Natural killer cell treated with Interleukin-12 subunit alpha and Interleukin-12 subunit beta and Interleukin-15 and Interleukin-18, amount 100 ng/mL, for 72 hours (primary cell): ENCODE data around the gene SDS. TPM values are rescaled to one million over a fixed set of nuclear protein-coding genes. Genes with fewer than 3 reads are reported as not detected.
A peak's percentile ranks its signal among the peaks of the same experiment; 100 is the strongest.

Experiments used
- ATAC-seq, 2 donors: fragments of 150-1000 bp; cut with Tn5 transposase in 1 of 2; sonication (Bioruptor Pico), chemical (Tn5 transposase) in 1 of 2; 2 replicates each; pipeline ENCODE4 v1.10.0; 2021
- DNase-seq: peaks from one replicate; pipeline ENCODE4 v3.0.0; 2022; ENCODE audit warnings: low spot score
- H3K27ac Mint-ChIP-seq, 2 donors: 1 replicate in 1 of 2; 2 replicates in 1 of 2; pipeline ENCODE4 v1.8.0; 2022; ENCODE audit warnings: mixed read lengths in 2 of 2, mild to moderate bottlenecking in 1 of 2, moderate library complexity in 1 of 2
- H3K27me3 Mint-ChIP-seq, 2 donors: 1 replicate in 1 of 2; 2 replicates in 1 of 2; pipeline ENCODE4 v1.8.0; 2022; ENCODE audit warnings: mixed read lengths in 2 of 2
- H3K36me3 Mint-ChIP-seq: one replicate; pipeline ENCODE4 v1.8.0; 2022; ENCODE audit warnings: mixed read lengths
- H3K4me1 Mint-ChIP-seq, 2 donors: 1 replicate in 1 of 2; 2 replicates in 1 of 2; pipeline ENCODE4 v1.8.0; 2022; ENCODE audit warnings: low read depth in 2 of 2, mixed read lengths in 2 of 2, mild to moderate bottlenecking in 1 of 2
- H3K4me3 Mint-ChIP-seq: one replicate; pipeline ENCODE4 v1.8.0; 2022; ENCODE audit warnings: mixed read lengths
- H3K9me3 Mint-ChIP-seq: 2 replicates; pipeline ENCODE4 v1.8.0; 2022; ENCODE audit warnings: mixed read lengths
- total RNA-seq, 2 donors: library from RNA; stranded (reverse); gene quantifications; one replicate each; pipeline ENCODE4 v1.2.3, GENCODE V29; 2022

The SDS gene
- total RNA-seq, 2 donors from 2014 or later: not detected

DNA sequence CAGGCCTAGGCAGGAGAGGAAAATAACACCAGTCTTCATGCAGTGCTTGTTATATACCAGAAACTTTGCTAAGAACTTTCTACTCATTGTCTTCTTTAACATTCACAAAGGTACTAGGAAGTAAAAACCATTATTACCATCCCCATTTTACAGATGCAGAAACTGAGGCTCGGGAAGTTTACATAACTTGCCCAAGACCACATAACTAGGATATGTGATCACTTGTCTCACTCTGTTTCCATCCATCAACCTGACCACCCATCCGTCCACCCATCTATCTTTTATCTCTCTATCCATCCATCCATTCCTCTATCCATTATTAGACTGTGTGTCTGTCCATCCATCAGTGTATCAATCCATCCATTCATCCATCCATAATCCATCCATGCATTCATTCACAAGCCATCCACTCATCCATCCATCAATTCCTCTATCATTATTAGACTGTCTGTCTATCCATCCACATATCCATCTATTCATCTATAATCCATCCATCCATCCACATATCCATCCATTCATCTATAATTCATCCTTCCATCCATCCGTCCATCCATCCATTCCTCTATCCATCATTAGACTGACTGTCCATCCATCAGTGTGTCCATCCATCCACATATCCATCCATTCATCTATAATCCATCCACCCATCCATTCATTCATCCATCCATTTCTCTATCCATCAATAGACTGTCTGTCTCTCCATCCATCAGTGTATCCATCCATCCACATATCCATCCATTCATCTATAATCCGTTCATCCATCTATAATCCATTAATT lies 35.0 kb upstream of the SDS start:
- no peaks in the 10 kb centered on the region for H3K9me3 Mint-ChIP-seq
- H3K27me3 Mint-ChIP-seq: peaks cover 0 to 6% of the 10 kb centered on the region in 2 donors
- no peak overlapping the region for H3K27ac Mint-ChIP-seq
- no peak overlapping the region for H3K4me3 Mint-ChIP-seq
- H3K4me1 Mint-ChIP-seq: no peaks in the 10 kb centered on the region
- ATAC-seq (no peak), DNase-seq (no peak)
- no peaks in the 10 kb centered on the region for H3K36me3 Mint-ChIP-seq

DNA sequence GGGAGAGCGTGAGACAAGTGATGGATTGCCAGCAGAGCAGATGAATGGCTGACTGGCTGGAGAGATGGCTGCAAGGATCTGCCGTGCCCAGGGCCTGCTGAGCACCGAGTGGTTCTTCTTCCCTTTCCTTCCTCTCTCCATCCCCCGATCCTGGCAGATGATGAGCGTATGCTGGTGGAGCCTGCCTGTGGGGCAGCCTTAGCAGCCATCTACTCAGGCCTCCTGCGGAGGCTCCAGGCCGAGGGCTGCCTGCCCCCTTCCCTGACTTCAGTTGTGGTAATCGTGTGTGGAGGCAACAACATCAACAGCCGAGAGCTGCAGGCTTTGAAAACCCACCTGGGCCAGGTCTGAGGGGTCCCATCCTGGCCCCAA lies 34.0 kb upstream of the SDS start:
- no peak for DNase-seq
- Mint-ChIP-seq H3K4me1 (no peaks in the 10 kb centered on the region), H3K9me3 (no peaks in the 10 kb centered on the region), H3K27me3 (peaks cover 0 to 6% of the 10 kb centered on the region in 2 donors), H3K4me3 (no peak overlapping the region), H3K36me3 (no peaks in the 10 kb centered on the region), H3K27ac (no peak overlapping the region)
- ATAC-seq: no peak

DNA sequence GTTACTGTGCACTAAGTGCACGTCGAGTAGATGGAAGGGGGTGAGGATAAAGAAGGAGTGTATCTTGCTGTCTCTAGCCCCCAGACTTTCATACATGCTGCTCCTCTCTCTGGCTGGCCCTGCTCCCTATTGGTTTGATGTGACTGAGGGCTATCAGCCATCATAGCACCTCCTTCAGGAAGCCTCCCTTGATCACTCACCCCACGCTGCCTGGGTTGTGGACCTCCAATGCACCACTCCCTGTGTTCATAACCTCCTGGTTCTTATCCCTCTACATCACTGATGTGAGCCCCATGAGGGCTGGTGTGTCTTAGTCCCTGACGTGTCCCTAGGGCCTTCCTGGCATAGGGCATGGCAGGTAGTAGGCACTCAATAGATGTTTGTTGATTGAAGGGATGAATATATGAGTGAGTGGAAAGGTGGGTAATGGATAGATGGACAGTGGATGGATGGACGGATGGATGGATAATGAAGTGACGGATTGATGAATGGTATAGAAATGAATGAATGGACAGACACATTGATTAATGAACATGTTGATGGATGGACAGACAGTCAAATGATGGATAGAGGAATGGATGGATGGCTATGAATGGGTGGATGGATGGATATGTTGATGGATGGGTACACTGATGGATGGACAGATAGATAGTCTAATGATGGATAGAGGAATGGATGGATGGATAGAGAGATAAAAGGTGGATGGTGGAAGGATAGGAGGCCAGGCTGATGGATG lies 33.5 kb upstream of the SDS start:
- no peak overlapping the region for H3K27ac Mint-ChIP-seq
- peaks cover 0 to 8% of the 10 kb centered on the region in 2 donors for H3K27me3 Mint-ChIP-seq
- no peaks in the 10 kb centered on the region for H3K4me1 Mint-ChIP-seq
- no peaks in the 10 kb centered on the region for H3K9me3 Mint-ChIP-seq
- ATAC-seq (peak in 1 of 2 donors; percentile 37), DNase-seq (no peak)
- H3K4me3 Mint-ChIP-seq: no peak overlapping the region
- no peaks in the 10 kb centered on the region for H3K36me3 Mint-ChIP-seq

DNA sequence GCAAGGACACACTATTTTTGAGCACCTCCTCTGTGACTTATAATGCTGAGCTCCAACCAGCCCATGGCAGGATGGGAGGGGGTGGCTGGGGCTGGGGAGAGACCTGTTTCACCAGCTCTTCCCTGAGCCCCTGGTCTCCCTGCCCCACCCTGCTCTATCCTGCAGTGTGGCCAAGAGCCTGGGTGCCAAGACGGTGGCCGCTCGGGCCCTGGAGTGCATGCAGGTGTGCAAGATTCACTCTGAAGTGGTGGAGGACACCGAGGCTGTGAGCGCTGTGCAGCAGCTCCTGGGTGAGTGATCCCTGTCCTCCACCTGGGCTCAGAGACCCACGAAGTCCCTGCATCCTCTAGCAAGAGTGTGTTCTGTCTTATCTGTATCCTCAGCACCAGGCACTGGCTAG lies 32.9 kb upstream of the SDS start:
- H3K36me3 Mint-ChIP-seq: no peaks in the 10 kb centered on the region
- ATAC-seq: peak in 1 of 2 donors; percentile 20
- no peaks in the 10 kb centered on the region for H3K4me1 Mint-ChIP-seq

DNA sequence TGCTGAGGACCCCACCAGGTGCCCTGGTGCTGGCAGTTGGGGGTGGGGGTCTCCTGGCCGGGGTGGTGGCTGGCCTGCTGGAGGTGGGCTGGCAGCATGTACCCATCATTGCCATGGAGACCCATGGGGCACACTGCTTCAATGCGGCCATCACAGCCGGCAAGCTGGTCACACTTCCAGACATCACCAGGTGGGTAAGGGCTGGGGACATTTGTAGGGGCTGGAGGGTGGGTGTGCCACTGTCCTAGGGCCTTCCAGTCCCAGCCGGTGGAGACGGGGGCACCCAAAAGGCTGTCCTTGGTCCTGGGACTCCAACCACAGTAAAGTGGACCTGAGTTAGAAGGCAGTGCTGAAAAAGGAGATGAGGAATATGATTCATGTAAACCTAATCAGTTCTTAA lies 31.7 kb upstream of the SDS start:
- DNase-seq (no peak), ATAC-seq (no peak)
- no peak overlapping the region for H3K27ac Mint-ChIP-seq
- no peaks in the 10 kb centered on the region for H3K36me3 Mint-ChIP-seq
- H3K27me3 Mint-ChIP-seq: peaks cover 0 to 13% of the 10 kb centered on the region in 2 donors
- H3K9me3 Mint-ChIP-seq: no peaks in the 10 kb centered on the region
- H3K4me1 Mint-ChIP-seq: no peaks in the 10 kb centered on the region
- H3K4me3 Mint-ChIP-seq: no peak overlapping the region

More for the DNA sequence above, 32.9 kb upstream of the SDS start:
- no peak for DNase-seq
- Mint-ChIP-seq H3K27ac (no peak overlapping the region), H3K9me3 (no peaks in the 10 kb centered on the region), H3K27me3 (peaks cover 0 to 8% of the 10 kb centered on the region in 2 donors), H3K4me3 (no peak overlapping the region)

DNA sequence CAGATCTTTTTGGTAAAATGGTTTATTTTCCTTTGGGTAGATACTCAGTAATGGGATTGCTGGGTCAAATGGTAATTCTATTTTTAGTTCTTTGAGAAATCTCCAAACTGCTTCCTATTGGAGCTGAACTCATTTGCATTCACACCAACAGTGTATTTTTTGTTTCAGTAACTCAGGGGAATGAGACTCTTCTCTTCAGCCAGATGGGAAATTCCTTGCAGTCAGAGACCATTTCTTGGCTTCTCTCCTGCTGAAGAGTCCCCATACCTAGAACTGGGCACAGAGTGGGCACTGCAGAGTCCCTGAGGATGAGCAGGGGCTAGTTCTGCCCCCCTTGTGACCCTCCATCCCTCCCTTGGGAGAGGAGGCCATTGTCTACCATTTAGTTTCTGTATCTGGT lies 29.3 kb upstream of the SDS start:
- no peak for ATAC-seq
- no peaks in the 10 kb centered on the region for H3K36me3 Mint-ChIP-seq

DNA sequence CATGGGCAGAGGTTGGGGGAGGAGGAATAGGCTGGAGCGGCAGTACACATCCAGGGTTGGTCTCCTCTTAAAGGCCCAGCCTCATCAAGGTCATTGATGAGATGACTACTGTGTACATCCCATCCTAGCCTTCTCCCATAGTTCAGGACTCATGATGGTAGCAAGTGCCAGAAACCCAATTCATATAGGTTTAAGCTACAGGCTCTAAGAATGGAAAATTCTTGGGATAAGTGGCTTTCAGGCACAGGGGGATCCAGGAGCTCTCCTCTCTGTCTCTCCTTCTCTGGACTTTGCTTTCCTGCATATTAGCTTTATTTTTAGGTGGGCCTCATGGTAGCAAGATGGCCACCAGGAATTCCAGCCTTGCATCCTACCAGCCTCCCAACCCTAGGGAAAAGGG lies 24.8 kb upstream of the SDS start:
- DNase-seq (no peak), ATAC-seq (no peak)
- Mint-ChIP-seq H3K27ac (no peak overlapping the region), H3K9me3 (no peaks in the 10 kb centered on the region), H3K36me3 (no peaks in the 10 kb centered on the region), H3K4me1 (no peaks in the 10 kb centered on the region), H3K4me3 (no peak overlapping the region), H3K27me3 (peaks cover 0 to 11% of the 10 kb centered on the region in 2 donors)

More for the DNA sequence above, 29.3 kb upstream of the SDS start:
- H3K27me3 Mint-ChIP-seq: peaks cover 0 to 11% of the 10 kb centered on the region in 2 donors
- H3K4me3 Mint-ChIP-seq: no peak overlapping the region
- H3K9me3 Mint-ChIP-seq: no peaks in the 10 kb centered on the region
- H3K27ac Mint-ChIP-seq: no peak overlapping the region
- no peak for DNase-seq
- no peaks in the 10 kb centered on the region for H3K4me1 Mint-ChIP-seq

DNA sequence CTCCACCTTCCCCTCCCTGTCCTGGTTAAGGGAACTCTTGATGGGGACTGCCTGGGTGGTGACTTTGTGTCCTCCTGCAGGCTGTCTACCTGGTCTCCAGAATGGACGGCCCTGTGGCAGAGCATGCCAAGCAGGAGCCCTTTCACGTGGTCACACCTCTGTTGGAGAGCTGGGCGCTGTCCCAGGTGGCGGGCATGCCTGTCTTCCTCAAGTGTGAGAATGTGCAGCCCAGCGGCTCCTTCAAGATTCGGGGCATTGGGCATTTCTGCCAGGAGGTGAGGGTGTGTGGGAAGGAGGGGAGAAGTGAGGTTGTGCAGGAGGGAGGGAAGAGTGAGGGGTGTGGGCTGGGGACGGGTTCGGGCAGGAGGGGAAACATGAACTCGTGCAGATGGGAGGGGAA lies 24.2 kb upstream of the SDS start:
- no peak overlapping the region for H3K4me3 Mint-ChIP-seq
- H3K27me3 Mint-ChIP-seq: peaks cover 0 to 11% of the 10 kb centered on the region in 2 donors
- no peaks in the 10 kb centered on the region for H3K4me1 Mint-ChIP-seq
- ATAC-seq (no peak), DNase-seq (no peak)
- H3K27ac Mint-ChIP-seq: no peak overlapping the region
- H3K9me3 Mint-ChIP-seq: no peaks in the 10 kb centered on the region
- no peaks in the 10 kb centered on the region for H3K36me3 Mint-ChIP-seq

DNA sequence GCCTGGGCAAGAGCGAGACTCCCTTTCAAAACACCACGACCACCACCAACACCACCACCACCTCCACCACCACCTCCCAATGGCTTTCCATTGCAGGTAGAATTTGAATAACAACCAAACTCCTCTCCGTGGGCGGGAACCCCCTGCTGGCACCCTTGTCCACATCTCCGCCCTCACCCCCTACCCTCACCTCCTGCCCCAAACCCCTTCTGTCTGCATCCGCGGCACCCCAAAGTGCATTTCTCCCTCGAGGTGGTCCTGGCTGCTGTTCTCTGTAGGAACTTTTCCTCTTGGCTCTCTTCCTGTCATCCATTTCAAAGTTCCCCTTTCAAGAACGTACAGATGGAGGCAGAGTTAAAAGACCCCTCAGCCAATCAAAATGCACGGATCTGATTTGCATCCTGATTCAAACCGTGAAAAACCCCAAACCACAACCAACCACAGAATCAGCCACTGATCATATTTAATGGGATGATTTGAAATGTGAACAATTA lies 22.3 kb upstream of the SDS start:
- ATAC-seq (no peak), DNase-seq (no peak)
- Mint-ChIP-seq H3K27ac (no peak overlapping the region), H3K9me3 (no peaks in the 10 kb centered on the region), H3K4me1 (peaks cover 6 to 7% of the 10 kb centered on the region in 2 donors), H3K4me3 (no peak overlapping the region), H3K27me3 (peaks cover 0 to 6% of the 10 kb centered on the region in 2 donors), H3K36me3 (no peaks in the 10 kb centered on the region)

DNA sequence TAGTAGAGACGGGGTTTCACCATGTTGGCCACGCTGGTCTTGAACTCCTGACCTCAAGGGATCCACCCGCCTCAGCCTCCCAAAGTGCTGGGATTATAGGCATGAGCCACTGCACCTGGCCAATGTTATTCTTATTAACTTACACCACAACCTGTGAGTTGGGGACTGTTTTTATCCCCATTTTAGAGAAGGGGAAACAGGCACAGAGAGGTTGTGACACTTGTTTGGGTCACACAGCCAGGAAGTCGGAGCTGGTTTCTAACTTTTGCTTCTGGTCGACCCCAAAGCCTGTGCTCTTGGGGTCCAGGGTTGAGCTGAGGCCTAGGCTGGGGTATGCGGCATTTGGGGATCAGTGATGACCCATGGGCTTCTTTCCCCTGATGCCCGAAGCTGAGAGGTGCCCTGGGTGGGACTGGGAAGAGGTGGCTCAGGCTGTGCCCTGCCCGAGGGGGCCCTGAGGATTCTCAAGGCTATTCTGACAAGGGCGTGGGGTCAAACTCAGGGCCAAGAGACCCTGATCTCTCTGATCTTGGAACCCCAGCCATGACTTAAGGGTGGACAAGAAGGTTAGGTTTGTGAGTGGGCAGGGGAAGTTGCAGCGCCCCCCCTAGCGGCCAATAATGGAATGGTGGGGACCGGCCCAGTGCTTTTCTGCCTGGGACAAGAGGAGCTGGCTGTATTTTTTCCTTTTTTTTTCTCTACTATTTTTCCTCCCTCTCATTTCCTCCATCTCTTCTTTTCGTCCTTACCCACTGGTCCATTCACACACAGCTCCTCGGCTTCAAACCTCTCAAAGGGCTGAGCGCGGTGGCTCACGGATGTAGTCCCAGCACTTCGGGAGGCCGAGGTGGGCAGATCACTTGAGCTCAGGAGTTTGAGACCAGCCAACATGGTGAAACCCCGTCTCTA lies 21.5 kb upstream of the SDS start:
- H3K4me1 Mint-ChIP-seq: peaks cover 6 to 7% of the 10 kb centered on the region in 2 donors
- no peaks in the 10 kb centered on the region for H3K36me3 Mint-ChIP-seq
- H3K27me3 Mint-ChIP-seq: peaks cover 0 to 6% of the 10 kb centered on the region in 2 donors
- H3K4me3 Mint-ChIP-seq: no peak overlapping the region
- H3K9me3 Mint-ChIP-seq: no peaks in the 10 kb centered on the region
- no peak for DNase-seq
- ATAC-seq: peak in 1 of 2 donors; percentile 64
- H3K27ac Mint-ChIP-seq: no peak overlapping the region

DNA sequence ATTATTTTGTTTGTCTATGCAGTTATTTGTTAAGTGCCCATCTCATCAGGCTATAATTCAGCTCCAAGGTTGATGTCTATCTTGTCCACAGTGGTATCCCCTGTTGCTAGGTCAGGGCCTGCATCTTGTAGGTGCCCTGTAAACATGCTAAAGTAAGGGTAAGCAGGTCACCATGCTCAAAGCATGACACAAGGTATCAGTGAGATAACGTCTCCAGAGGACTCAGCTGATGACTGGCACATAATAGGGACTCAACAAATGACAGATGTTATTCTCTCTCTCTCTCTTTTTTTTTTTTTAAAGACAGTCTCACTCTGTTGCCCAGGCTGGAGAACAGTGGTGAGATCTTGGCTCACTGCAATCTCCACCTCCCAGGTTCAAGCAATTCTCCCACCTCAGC lies 20.8 kb upstream of the SDS start:
- DNase-seq (no peak), ATAC-seq (no peak)
- no peak overlapping the region for H3K4me3 Mint-ChIP-seq
- H3K27ac Mint-ChIP-seq: no peak overlapping the region
- H3K27me3 Mint-ChIP-seq: peaks cover 0 to 3% of the 10 kb centered on the region in 2 donors
- peaks cover 6 to 7% of the 10 kb centered on the region in 2 donors for H3K4me1 Mint-ChIP-seq
- H3K9me3 Mint-ChIP-seq: no peaks in the 10 kb centered on the region
- no peaks in the 10 kb centered on the region for H3K36me3 Mint-ChIP-seq

DNA sequence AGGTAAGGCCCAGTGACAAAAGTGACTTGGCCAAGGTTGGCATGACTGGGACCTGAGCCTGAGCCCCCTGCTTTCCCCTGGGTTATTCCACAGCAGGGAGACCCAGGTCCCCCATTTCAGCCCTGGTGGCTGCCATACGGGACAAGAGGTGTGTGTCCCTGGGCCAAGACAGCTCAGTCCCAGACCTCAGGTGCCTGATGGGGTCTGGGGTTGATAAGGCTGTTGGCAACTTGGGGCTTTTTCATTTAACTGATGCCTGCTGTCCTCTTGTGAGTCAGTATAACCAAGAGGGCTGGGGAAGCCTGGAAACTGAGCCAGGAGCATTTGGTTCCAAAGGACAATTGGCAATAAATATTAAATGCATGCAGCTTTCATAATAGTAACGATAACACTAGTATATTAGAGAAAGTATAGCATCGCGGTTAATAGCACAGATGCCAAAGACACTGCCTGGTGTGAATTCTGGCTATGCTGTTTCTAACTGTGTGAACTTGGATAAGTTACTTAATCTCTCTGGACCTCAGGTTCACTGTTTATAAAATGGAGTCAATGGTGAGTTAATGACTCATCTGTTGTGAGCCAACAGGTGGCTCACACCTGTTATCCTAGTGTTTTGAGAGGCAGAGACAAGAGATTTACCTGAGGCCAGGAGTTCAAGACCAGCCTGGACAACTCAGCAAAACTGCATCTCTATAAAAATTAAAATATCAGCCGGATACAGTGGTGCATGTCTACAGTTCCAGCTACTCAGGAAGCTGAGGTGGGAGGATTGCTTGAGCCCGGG lies 19.4 kb upstream of the SDS start:
- ATAC-seq (no peak), DNase-seq (no peak)
- peaks cover 6 to 7% of the 10 kb centered on the region in 2 donors for H3K4me1 Mint-ChIP-seq
- H3K4me3 Mint-ChIP-seq: peak overlapping the region; percentile 99
- no peaks in the 10 kb centered on the region for H3K9me3 Mint-ChIP-seq
- H3K27me3 Mint-ChIP-seq: peaks cover 0 to 4% of the 10 kb centered on the region in 2 donors
- no peak overlapping the region for H3K27ac Mint-ChIP-seq
- H3K36me3 Mint-ChIP-seq: no peaks in the 10 kb centered on the region
